Umbilical cord (tissue), 2 donors: ENCODE results near the gene RSU1. TPM values are rescaled to one million over a fixed set of nuclear protein-coding genes. Genes with fewer than 3 reads are reported as not detected.

Source experiments
- DNase-seq: peaks from one replicate; pipeline ENCODE4 v3.0.0-alpha.2; 2015; ENCODE audit warnings: low spot score
- total RNA-seq: library from RNA; depleted of rRNA; stranded (reverse); fragments of >200 nt; gene quantifications from one replicate; pipeline ENCODE4 v1.2.3, GENCODE V29; 2014; ENCODE audit warnings: low replicate concordance; ENCODE audit not compliant: insufficient read depth

RSU1 gene
- total RNA-seq, 1 donor from 2014 or later, result 76.8 TPM

- DNase-seq, result no peak
Observed at GRCh38 chr10:16741540-16741939, 75.7 kb downstream of the RSU1 start.

- DNase-seq, result no peak
Observed at GRCh38 chr10:16737420-16737819, 79.8 kb downstream of the RSU1 start.

DNA sequence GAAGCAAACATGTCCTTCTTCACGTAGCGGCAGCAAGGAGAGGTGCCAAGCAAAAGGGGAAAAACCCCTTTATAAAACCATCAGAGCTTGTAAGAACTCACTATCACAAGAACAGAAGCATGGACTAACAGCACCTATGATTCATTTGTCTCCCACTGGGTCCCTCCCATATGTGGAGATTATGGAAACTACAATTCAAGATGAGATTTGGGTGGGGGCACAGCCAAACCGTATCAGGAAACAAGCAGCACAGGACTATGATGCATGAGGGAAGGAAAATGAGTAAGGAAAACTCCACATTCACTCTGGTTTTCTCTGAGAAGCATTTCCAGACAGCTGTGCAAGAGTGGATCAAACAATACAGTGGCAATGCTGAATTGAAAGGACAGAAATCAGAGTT is 81.6 kb downstream of the RSU1 start:
- DNase-seq, result no peak

GRCh38 chr10:16732376-16732775 is 84.8 kb downstream of the RSU1 start:
- no peak for DNase-seq

DNA sequence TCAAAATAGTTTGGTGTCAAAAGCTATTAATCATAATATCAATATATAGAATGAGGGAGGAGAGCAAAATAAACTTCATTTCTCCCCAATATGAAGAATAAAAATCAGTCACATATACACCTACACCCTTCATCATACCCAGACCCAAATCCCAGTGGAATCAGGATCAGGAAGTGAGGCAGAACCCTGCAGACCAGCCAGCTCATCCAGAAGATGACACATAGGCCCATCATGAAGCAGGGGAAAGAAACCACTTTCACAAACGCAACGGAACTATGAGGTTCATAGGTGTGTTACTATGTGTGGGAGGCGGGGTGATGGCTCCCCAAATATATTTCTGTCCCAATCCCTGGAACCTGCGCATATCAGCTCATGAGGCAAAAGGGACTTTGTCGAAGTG is 89.0 kb downstream of the RSU1 start:
- no peak for DNase-seq

DNA sequence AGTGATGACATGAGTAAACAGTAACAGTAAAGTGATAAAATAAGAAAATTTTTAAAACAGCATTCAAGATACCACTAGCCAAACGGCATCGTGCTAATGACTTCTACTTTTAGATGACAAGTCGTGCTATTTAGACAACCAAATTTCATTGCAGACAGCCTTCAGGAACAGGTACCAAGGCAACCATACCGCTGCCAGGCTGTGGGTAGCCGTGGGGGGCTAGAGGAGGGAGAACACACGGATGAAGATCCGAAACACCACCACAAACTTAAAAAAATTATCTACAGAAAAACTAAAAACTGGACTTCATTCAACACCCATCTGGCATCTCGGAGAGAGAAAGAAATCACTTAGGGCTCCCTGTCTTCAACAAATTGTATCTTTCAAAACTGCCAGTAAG is 89.6 kb downstream of the RSU1 start:
- DNase-seq, result no peak

GRCh38 chr10:16724509-16724908 is 92.7 kb downstream of the RSU1 start:
- no peak for DNase-seq

DNA sequence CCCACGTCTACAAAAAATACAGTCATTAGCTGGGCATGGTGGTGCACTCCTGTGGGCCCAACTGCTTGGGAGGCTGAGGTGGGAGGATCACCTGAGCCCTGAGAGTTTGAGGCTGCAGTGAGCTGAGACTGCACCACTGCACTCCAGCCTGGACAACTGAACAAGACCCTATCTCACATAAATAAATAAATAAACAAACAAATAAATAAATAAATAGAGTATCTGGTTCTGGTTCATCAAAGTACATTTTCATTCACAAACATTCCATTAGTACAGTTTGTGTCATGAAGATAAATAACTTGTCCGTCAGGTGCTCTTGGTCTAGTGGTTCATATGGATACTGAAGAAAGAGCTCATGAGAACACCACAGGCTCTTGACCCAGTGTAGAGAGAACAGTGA is 96.4 kb downstream of the RSU1 start:
- DNase-seq, result no peak

GRCh38 chr10:16717622-16718395 is 99.4 kb downstream of the RSU1 start:
- DNase-seq, result no peak

DNA sequence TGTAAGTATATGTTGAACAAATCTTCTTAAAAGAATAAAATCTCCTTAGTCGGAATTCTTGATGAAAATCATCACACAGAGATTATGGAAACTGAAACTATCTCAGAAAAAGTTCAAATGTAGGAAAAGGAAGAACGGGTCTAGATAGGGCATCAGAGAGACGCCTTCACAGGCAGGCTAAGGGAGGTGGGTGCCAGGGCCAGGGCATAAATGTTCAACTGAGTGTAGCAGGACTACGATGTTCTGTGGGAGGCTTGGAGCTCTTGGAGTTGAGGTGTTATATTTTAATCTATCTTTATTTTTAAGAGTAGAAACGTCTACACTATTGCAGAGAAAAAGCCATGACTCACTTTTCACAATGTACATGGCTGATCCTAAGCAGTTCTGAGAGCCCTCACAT is 101.2 kb downstream of the RSU1 start:
- no peak for DNase-seq

GRCh38 chr10:16713290-16713689 is 103.9 kb downstream of the RSU1 start:
- no peak for DNase-seq

DNA sequence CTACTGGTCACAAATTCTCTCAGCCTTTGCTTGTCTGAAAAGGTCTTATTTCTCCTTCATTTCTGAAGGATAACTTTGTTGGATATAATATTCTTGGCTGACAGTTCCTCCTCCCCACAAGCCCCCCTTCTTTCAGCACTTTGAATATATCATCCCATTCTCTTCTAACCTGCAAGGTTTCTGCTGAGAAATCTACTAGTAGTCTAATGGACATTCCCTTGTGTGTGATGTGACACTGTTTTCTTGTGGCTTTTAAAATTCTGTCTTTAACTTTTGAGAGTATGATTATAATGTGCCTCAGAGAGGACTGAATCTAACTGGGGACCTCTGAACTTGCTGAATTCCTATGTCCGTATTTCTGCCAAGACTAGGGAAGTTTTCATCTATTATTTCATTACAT is 104.3 kb downstream of the RSU1 start:
- no peak for DNase-seq

DNA sequence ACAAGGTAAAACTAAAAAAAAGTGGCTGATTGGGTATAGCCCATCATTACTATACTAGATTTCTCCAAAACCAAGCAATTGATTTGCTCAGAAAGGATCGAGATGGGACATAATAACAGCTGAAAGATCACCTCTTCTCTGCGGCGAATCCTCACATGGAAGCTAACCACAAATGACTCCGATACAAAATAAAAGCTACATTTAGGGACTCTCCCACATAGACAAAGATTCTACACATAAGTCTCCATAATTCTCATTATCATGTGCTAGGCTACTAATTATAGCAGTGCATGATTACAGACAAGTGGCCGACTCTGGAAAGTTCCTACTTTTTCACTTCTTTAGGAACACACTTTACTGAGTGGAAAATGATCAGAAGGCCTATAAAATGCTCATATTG is 116.9 kb downstream of the RSU1 start:
- no peak for DNase-seq

DNA sequence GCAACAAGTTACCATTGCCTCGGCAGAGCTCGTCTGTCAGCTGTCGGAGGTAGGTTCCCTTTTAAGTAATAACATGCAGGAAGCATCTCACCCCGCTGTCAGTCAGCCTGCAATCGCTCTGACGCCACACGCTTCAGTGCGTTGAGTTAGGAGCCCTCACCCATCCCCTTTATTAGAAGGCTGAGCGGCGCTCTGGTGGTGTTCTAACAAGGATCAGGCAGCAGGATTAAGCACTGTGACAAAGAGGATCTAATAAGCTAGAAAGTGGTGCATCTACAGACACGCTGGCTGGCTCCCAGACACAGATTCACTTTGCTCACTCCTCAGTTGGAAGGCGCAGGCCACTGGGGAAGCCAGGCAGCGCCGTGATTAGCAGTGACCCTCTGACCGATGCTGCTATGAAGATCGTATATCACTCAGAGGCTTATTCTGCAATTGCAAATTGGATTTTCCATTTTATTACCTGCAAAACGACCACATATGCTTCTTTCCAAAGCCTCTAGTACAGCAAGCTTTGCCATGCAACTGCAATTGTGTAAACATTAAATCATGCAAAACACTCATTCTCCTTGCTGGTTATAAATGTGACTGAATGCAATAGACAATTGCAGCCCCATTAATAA is 117.7 kb downstream of the RSU1 start:
- no peak for DNase-seq

DNA sequence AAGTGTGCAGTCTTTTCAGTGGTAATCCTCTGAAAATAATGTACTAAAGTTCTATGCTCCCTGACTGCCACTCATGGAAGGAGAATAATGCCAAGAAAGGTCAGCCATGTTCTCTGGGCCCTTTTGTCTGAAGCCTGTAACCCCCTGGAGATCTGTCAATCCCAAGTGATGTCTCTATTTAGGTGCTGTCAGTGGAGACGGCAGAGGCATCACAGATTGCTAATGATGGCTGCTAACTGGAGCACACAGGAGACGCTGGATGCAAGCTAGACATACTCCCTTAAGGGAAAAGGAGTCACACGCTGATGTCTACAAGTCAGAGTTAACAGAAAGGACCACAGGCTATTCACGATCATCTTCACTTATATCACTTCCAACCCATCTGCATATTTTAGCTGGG is 118.8 kb downstream of the RSU1 start:
- DNase-seq, result no peak

DNA sequence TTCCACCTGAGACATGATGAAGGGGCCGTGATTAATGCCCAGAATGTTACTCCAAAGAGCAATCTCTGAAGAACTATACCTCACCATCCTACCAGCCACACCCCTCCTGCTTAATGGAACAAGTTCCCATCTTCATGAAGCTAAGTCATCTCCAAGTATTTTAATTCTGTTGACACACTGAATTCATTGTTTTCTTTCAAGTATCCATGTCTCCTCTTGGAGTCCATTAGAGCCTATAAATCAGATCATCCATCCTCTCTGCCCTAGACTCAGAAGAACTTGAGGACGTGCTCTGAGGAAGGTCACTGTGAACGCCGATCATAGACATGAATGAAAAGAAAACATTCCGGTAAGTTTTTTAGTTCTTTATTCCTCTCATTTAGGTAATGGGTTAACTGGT is 126.8 kb downstream of the RSU1 start:
- DNase-seq, result no peak

DNA sequence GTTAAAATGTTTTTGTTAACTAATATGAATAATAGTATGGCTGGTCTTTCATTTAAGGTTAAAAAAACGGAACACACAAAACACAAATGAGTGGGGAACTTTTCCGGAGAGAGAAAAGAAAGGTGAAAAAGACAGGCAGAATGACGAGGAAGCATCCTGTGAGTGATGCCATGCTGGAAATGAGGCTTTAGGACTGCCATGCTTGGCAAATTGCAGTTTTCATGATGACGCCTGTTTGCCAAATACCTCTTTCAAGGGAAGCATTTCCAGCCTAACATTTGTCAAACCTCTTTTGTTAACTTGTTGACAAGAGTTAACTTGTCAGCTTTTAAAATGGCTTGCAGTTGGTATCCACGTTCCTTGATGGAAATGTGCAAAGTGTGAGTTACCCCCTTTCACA is 127.5 kb downstream of the RSU1 start:
- no peak for DNase-seq

DNA sequence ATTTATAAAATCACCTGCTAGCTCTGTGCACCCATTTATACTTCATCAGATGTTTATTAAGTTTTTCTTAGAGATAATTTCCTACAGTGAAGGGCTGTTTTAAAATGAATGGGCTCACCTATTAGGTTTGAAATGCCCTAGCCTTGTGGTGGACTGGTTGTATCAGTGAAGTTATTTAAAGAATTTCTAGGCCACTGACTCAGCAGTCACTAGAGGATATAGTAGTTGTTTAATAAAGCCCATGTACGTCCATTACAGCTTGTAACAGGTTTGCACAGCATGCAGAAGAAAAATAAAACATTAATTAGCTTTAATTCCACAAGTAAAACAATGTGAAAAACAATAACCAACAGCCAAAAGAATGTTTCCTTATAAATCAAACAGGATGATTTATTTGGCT is 128.0 kb downstream of the RSU1 start:
- no peak for DNase-seq

- DNase-seq, result no peak
Observed at GRCh38 chr10:16686054-16686902, 130.9 kb downstream of the RSU1 start.

DNA sequence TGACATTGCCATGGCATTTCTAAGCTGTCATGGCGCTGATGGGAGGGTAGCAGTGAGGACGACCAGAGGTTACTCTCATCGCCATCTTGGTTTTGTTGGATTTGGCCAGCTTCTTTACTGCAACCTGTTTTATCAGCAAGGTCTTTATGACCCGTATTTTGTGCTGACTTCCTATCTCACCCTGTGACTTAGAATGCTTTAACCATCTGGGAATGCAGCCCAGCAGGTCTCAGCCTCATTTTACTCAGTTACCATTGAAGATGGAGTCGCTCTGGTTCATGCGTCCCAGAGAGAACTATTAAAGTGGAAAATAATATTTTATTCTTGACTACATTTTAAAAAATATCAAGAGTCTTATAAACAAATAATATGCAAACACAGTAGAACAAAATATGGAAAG is 131.7 kb downstream of the RSU1 start:
- no peak for DNase-seq

DNA sequence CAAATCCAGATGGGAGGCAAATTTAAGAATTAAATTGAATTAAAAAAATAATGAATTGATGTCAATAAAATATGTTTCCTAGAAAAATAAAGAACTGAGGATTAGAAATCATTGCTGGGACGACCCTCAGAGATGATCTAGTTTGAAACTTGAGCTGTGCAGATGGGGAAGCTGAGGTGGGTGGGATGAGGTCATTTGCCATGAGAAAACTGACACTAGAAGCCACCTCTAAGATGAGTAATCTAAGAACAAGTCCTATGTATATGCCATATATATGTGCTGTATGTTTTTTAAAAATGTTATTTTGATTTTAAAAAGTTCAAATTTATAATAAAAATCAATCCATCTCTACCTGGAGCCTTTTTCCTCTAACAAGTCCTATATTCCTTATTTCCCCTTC is 135.7 kb downstream of the RSU1 start:
- no peak for DNase-seq

DNA sequence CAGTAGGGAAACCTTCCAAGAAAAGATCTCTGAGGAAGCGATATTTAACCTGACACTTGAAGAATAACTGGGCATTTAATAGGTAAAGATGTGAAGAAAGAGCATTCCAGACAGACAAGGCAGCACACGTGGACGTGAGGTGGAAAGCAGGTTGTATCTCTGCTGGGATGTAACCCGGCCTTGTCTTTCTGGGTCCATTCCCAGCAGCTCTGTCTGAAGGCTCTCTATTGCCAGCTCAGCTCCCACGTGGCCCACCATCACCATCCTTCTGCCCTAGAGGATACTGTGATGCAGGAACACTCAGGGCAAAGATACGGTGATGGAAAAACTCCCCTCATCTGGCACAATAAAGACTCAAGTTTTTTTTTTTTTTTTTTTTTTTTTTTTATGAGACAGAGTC is 137.7 kb downstream of the RSU1 start:
- no peak for DNase-seq

GRCh38 chr10:16675334-16675733 is 141.9 kb downstream of the RSU1 start:
- DNase-seq, result no peak
